H9 (cell line): ENCODE results near the gene RCN2. TPM values are rescaled to one million over a fixed set of nuclear protein-coding genes. Genes with fewer than 3 reads are reported as not detected.

Experiments used
- DNase-seq: peaks from one replicate; pipeline ENCODE4 v3.0.0-alpha.2; 2017
- H2AFZ ChIP-seq: one replicate; pipeline ENCODE4 v1.6.1; 2013; ENCODE audit warnings: mild to moderate bottlenecking, low read length, control low read depth, moderate library complexity
- H2AK5ac ChIP-seq: 2 replicates; pipeline ENCODE4 v1.6.1; 2013; ENCODE audit warnings: low read length, control low read depth, mixed read lengths; ENCODE audit not compliant: insufficient read length
- H2BK120ac ChIP-seq: one replicate; pipeline ENCODE4 v1.6.1; 2013; ENCODE audit warnings: low read depth, mild to moderate bottlenecking, low read length, control low read depth, inconsistent platforms; ENCODE audit not compliant: poor library complexity, severe bottlenecking
- H2BK12ac ChIP-seq: 2 replicates; pipeline ENCODE4 v1.6.1; 2013; ENCODE audit warnings: low read length, control low read depth, mixed read lengths, low read depth; ENCODE audit not compliant: insufficient read length
- H2BK15ac ChIP-seq: 2 replicates; pipeline ENCODE4 v1.6.1; 2013; ENCODE audit warnings: low read depth, low read length, control low read depth
- H2BK20ac ChIP-seq: one replicate; pipeline ENCODE4 v1.6.1; 2013; ENCODE audit warnings: low read depth, mild to moderate bottlenecking, low read length, control low read depth, inconsistent platforms; ENCODE audit not compliant: poor library complexity, severe bottlenecking
- H2BK5ac ChIP-seq: 2 replicates; pipeline ENCODE4 v1.6.1; 2013; ENCODE audit warnings: low read length, control low read depth, mixed read lengths; ENCODE audit not compliant: insufficient read length
- H3K14ac ChIP-seq: 2 replicates; pipeline ENCODE4 v1.6.1; 2013; ENCODE audit warnings: low read length, control low read depth; ENCODE audit not compliant: insufficient read depth
- H3K18ac ChIP-seq: 2 replicates; pipeline ENCODE4 v1.6.1; 2013; ENCODE audit warnings: low read depth, mild to moderate bottlenecking, mixed read lengths, low read length, control low read depth; ENCODE audit not compliant: insufficient read length
- H3K23ac ChIP-seq: 2 replicates; pipeline ENCODE4 v1.6.1; 2013; ENCODE audit warnings: low read length, control low read depth, mixed read lengths, low read depth; ENCODE audit not compliant: insufficient read length
- H3K23me2 ChIP-seq: 2 replicates; pipeline ENCODE4 v1.6.1; 2013; ENCODE audit warnings: low read depth, mild to moderate bottlenecking, mixed read lengths, low read length, control low read depth; ENCODE audit not compliant: insufficient read length, poor library complexity, severe bottlenecking
- H3K27ac ChIP-seq: 2 replicates; pipeline ENCODE4 v1.5.1; 2013; ENCODE audit warnings: low read length, control low read depth, mixed read lengths, low read depth; ENCODE audit not compliant: insufficient read length
- H3K27me3 ChIP-seq: 2 replicates; pipeline ENCODE4 v1.6.1; 2013; ENCODE audit warnings: low read length, control low read depth, inconsistent platforms; ENCODE audit not compliant: insufficient read depth
- H3K4ac ChIP-seq: 2 replicates; pipeline ENCODE4 v1.6.1; 2013; ENCODE audit warnings: low read depth, mild to moderate bottlenecking, control low read depth, inconsistent platforms, low read length, moderate library complexity
- H3K4me1 ChIP-seq: 2 replicates; pipeline ENCODE4 v1.6.1; 2013; ENCODE audit warnings: low read length, control low read depth, inconsistent platforms; ENCODE audit not compliant: insufficient read depth
- H3K4me2 ChIP-seq: 2 replicates; pipeline ENCODE4 v1.6.1; 2013; ENCODE audit warnings: low read length, control low read depth, mixed read lengths; ENCODE audit not compliant: insufficient read length, insufficient read depth
- H3K56ac ChIP-seq: 2 replicates; pipeline ENCODE4 v1.6.1; 2013; ENCODE audit warnings: low read depth, mild to moderate bottlenecking, mixed read lengths, low read length, control low read depth; ENCODE audit not compliant: insufficient read length
- H3K79me1 ChIP-seq: 2 replicates; pipeline ENCODE4 v1.6.1; 2013; ENCODE audit warnings: low read depth, mild to moderate bottlenecking, moderate library complexity, low read length, control low read depth, inconsistent platforms; ENCODE audit not compliant: insufficient read depth, poor library complexity, severe bottlenecking
- H3K79me2 ChIP-seq: 2 replicates; pipeline ENCODE4 v1.6.1; 2013; ENCODE audit warnings: low read length, control low read depth, inconsistent platforms; ENCODE audit not compliant: insufficient read depth
- H3K9ac ChIP-seq: 2 replicates; pipeline ENCODE4 v1.6.1; 2013; ENCODE audit warnings: low read length, control low read depth, mixed read lengths; ENCODE audit not compliant: insufficient read length; ENCODE audit errors: extremely low read depth
- H3K9me3 ChIP-seq: one replicate; pipeline ENCODE4 v1.6.1; 2013; ENCODE audit warnings: low read depth, low read length, inconsistent platforms; ENCODE audit not compliant: control insufficient read depth
- H3T11ph ChIP-seq: one replicate; pipeline ENCODE4 v1.6.1; 2013; ENCODE audit warnings: mild to moderate bottlenecking, low read length, control low read depth, inconsistent platforms
- H4K20me1 ChIP-seq: one replicate; pipeline ENCODE4 v1.6.1; 2013; ENCODE audit not compliant: control insufficient read depth, insufficient read length, insufficient read depth
- H4K5ac ChIP-seq: 2 replicates; pipeline ENCODE4 v1.6.1; 2013; ENCODE audit warnings: low read depth, mild to moderate bottlenecking, mixed read lengths, low read length, control low read depth; ENCODE audit not compliant: insufficient read length
- H4K8ac ChIP-seq: replicated peaks from 2 replicates; pipeline ENCODE4 v1.6.1; 2013; ENCODE audit warnings: low read length, control low read depth, mixed read lengths, low read depth; ENCODE audit not compliant: insufficient read length
- H4K91ac ChIP-seq: 2 replicates; pipeline ENCODE4 v1.6.1; 2013; ENCODE audit warnings: low read depth, mild to moderate bottlenecking, moderate library complexity, mixed read lengths, low read length, control low read depth; ENCODE audit not compliant: insufficient read length
- H3K27ac Mint-ChIP-seq, 3 experiments: 2 replicates in 2 of 3; 3 replicates in 1 of 3; pipeline ENCODE4 v1.8.0; 2020 to 2021; ENCODE audit warnings: mixed read lengths in 3 of 3, mild to moderate bottlenecking in 1 of 3, moderate library complexity in 1 of 3
- H3K27me3 Mint-ChIP-seq: 2 replicates; pipeline ENCODE4 v1.8.0; 2021; ENCODE audit warnings: low read depth, mild to moderate bottlenecking, moderate library complexity, mixed read lengths
- H3K36me3 Mint-ChIP-seq, 3 experiments: 2 replicates in 2 of 3; 3 replicates in 1 of 3; pipeline ENCODE4 v1.8.0; 2020 to 2021; ENCODE audit warnings: low read depth in 3 of 3, mixed read lengths in 3 of 3; ENCODE audit not compliant: insufficient read depth in 1 of 3
- H3K4me1 Mint-ChIP-seq, 2 experiments: 2 replicates each; pipeline ENCODE4 v1.8.0; 2020; ENCODE audit warnings: mixed read lengths in 2 of 2
- H3K4me3 Mint-ChIP-seq, 2 experiments: 2 replicates in 1 of 2; 3 replicates in 1 of 2; pipeline ENCODE4 v1.8.0; 2020 to 2021; ENCODE audit warnings: mild to moderate bottlenecking in 2 of 2, mixed read lengths in 2 of 2, moderate library complexity in 1 of 2
- H3K9me3 Mint-ChIP-seq, 2 experiments: 2 replicates in 1 of 2; 3 replicates in 1 of 2; pipeline ENCODE4 v1.8.0; 2020; ENCODE audit warnings: mild to moderate bottlenecking in 2 of 2, mixed read lengths in 2 of 2, moderate library complexity in 1 of 2
- WGBS: extraction: QIAGEN DNeasy Blood & Tissue Kit; methylation state at CpG from one replicate; pipeline ENCODE4 v1.1.7; 2013; ENCODE audit warnings: missing lambda C conversion rate, low lambda C conversion rate, mixed read lengths; ENCODE audit not compliant: insufficient read length; ENCODE audit errors: extremely low coverage; 5-methylcytosine and 5-hydroxymethylcytosine counted together
- long read RNA-seq: library from polyadenylated mRNA; unstranded; transcript quantifications from one replicate; pipeline ENCODE4 v2.0.0, GENCODE V29; 2020
- total RNA-seq: library from RNA; stranded (reverse); gene quantifications from 2 replicates; pipeline ENCODE4 v1.2.1, GENCODE V29; 2021
- TF ChIP-seq, protein P1 (sequence below): fragments of 200-600 bp; sonication (generic); conservative IDR thresholded peaks from 3 replicates; pipeline ENCODE4 v1.8.0; 2021; ENCODE audit warnings: antibody characterized with exemption, mild to moderate bottlenecking

Gene RCN2, protein sequence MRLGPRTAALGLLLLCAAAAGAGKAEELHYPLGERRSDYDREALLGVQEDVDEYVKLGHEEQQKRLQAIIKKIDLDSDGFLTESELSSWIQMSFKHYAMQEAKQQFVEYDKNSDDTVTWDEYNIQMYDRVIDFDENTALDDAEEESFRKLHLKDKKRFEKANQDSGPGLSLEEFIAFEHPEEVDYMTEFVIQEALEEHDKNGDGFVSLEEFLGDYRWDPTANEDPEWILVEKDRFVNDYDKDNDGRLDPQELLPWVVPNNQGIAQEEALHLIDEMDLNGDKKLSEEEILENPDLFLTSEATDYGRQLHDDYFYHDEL
- total RNA-seq: 134 and 139 TPM in 2 replicates
- long read RNA-seq, full-length matches to known transcripts: 1,565 of 1,623 reads
- long read RNA-seq, partial matches to known transcripts: 6 of 1,623 reads
- long read RNA-seq, other reads (novel, unspliced or antisense): 52 of 1,623 reads

DNA sequence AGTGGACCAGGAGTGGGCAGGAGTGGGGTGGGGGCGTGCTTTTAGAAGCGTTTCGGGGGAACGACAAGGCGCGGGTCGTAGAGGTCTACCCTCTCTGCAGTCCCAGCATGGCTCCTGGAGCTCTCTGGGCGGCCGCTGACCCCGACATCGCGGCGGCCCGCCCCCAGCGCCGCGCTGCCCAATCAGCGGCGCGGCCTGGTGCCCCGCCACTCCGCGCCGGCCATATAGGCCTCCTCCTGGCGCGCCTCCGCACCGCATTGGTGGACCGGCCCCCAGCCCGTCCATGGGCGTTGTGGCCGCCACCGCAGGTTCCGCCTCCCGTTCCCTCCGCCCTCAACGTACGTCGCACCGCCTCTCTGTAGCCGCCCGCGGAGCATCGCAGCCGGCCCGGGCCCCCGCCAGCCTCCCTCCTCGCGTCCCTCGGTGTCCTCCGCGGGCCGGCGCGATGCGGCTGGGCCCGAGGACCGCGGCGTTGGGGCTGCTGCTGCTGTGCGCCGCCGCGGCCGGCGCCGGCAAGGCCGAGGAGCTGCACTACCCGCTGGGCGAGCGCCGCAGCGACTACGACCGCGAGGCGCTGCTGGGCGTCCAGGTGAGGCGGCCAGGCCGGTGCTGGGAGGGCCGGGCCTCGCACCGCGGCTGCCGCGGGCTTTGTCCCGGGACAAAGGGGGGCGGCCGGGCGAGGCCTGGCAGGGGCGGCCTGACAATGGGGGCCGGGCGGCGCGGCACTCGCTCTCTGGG, at the start of gene RCN2:
RCN2 (plus strand) TSS at position 353 of the 738 bp plus-strand sequence; CDS start at position 446, 93 bp downstream.
- peak within 1 kb of the TSS; percentile 26 for H2AFZ ChIP-seq

More for the DNA sequence above, at the start of gene RCN2:
- Mint-ChIP-seq H3K36me3 (peaks cover 18 to 37% (median 34%) of the 10 kb centered on the region in 3 experiments), H3K27me3 (no peaks in the 10 kb centered on the region), H3K27ac (peak within 1 kb of the TSS; percentile 96 to 98 (median 96)), H3K4me3 (peak within 1 kb of the TSS; percentile 86 to 96), H3K9me3 (no peaks in the 10 kb centered on the region; a peak in 1 of 5 replicates), H3K4me1 (peaks cover 26 to 32% of the 10 kb centered on the region in 2 experiments)
- Histone ChIP-seq H4K8ac (no peak within 1 kb of the TSS), H4K5ac (peak within 1 kb of the TSS; percentile 22), H3K4ac (no peak within 1 kb of the TSS), H3K27me3 (no peaks in the 10 kb centered on the region), H3K9me3 (no peaks in the 10 kb centered on the region), H3K23me2 (no peaks in the 10 kb centered on the region), H3K4me1 (no peaks in the 10 kb centered on the region), H2BK12ac (no peak within 1 kb of the TSS), H3K79me1 (no peaks in the 10 kb centered on the region), H3K23ac (no peak within 1 kb of the TSS), H3K27ac (no peak within 1 kb of the TSS), H3K4me2 (peak within 1 kb of the TSS; percentile 86), H2BK120ac (no peak within 1 kb of the TSS), H3K56ac (no peak within 1 kb of the TSS), H2AK5ac (no peak within 1 kb of the TSS), H3K18ac (peak within 1 kb of the TSS; percentile 85), H4K20me1 (no peaks in the 10 kb centered on the region), H2BK5ac (peak within 1 kb of the TSS; percentile 5), H3K9ac (peak within 1 kb of the TSS; percentile 93), H3T11ph (no peak within 1 kb of the TSS), H2BK20ac (no peak within 1 kb of the TSS), H3K14ac (peak within 1 kb of the TSS; percentile 76), H2BK15ac (no peak within 1 kb of the TSS), H3K79me2 (peaks cover 6% of the 10 kb centered on the region; the same call in 1 of the 2 replicates), H4K91ac (no peak within 1 kb of the TSS)
- peak; percentile 94 for DNase-seq
- TF ChIP-seq, protein P1, sequence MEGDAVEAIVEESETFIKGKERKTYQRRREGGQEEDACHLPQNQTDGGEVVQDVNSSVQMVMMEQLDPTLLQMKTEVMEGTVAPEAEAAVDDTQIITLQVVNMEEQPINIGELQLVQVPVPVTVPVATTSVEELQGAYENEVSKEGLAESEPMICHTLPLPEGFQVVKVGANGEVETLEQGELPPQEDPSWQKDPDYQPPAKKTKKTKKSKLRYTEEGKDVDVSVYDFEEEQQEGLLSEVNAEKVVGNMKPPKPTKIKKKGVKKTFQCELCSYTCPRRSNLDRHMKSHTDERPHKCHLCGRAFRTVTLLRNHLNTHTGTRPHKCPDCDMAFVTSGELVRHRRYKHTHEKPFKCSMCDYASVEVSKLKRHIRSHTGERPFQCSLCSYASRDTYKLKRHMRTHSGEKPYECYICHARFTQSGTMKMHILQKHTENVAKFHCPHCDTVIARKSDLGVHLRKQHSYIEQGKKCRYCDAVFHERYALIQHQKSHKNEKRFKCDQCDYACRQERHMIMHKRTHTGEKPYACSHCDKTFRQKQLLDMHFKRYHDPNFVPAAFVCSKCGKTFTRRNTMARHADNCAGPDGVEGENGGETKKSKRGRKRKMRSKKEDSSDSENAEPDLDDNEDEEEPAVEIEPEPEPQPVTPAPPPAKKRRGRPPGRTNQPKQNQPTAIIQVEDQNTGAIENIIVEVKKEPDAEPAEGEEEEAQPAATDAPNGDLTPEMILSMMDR: no peak
- no CpG with 5 or more reads among the region's 96 CpGs for WGBS
